SIG-M5 (cell line): ENCODE measurements around the gene MRPS23.
"Not testable (repeated sequence)": the region's sequence is repeated elsewhere in the genome, so short reads cannot be mapped to it uniquely, and the experiment has no call there.

ENCODE experiments used
- DNase-seq: peaks from one replicate; lab custom pipeline; 2025; lab: John Stamatoyannopoulos, UW

The MRPS23 gene

DNA sequence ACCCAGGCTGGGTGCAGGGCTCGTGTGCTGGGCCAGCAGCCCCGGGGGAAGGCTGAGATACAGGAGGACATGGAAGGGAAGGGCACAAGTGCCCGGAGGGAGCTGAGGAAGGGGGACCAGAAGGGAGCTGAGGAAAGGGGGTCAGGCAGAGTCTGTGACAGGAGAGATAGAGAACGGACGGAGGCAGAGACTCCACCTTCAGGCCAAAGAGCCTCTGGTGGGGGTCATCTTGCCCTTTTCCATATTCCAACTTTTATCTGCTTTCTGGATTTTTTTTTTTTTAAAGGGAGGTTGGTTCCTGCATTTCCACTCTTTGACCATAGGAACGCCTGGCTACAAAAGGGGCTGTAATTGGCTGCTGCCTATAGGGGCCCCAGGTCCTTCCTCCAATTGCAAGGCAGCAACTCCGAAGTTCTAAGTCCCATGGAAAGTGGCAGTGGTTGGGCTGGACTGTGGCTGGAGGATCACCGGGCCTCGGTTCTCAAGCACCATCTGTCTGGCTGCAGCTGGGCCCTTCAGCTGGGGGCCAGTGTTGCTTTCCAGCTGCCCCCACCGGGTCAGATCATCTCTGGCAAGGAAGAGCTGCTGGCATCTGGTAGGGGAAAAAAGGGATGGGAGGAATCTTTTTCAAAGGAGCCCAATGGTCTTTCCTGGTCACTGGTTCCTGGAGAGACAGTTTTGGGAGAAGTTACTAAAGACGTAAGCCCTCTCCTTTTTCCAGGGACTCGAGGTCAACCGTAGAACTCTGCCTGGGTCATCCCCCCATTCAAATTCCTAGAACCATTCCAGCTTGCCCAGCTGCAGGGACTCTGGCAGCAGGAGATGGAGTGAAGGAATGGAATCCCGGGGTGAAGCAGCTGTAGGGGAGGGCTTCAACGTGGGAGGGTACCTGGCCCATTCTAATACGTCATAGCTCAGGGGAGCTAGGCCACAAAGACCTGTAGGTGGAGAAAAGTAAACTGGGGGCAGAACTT, 13.1 kb upstream of the MRPS23 start:
- no peak for DNase-seq

DNA sequence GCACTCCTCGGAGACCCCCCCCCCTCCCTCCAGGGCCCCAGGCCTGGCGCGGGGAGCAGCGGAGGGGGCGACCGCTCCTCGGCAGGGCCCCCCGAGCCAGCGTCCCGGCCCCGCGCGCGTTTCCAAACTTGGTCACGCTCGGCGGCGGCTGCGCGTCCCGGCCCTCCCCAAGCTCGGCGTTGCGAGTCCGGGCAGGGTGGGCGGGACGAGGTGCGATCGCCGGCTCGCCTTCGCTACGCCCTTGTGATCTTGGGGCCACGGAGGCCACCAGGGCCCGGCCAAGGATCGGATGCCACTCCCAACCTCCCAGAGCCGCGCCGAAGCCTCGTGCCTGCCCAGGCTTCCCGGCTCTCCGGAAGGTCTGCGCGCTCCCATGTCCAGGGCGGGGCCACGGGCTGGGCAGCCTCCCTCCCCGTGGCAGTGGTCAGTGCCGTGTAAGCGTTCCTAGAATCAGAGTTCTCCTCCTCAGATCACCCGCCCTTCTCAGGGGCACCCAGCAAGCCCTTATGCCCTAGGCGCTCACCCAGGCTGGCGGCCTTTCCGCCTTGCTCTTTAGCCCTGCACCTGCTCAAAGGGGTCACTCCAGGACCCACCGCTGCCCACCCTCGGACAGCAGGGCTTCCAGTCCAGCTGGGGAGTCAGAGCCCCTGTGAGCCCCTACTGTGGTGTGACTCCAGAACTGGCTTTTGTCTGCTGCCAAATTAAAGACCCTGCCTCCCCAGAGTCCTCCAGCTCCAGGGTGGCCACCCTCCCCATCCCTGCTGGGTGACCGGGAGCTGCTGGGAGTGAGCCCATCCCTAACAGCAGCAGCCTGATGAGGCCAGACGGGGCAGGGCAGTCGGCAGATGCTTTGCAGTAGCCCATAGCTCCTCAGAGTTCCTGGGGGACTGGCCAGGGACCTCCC, 12.2 kb upstream of the MRPS23 start:
- no peak for DNase-seq

DNA sequence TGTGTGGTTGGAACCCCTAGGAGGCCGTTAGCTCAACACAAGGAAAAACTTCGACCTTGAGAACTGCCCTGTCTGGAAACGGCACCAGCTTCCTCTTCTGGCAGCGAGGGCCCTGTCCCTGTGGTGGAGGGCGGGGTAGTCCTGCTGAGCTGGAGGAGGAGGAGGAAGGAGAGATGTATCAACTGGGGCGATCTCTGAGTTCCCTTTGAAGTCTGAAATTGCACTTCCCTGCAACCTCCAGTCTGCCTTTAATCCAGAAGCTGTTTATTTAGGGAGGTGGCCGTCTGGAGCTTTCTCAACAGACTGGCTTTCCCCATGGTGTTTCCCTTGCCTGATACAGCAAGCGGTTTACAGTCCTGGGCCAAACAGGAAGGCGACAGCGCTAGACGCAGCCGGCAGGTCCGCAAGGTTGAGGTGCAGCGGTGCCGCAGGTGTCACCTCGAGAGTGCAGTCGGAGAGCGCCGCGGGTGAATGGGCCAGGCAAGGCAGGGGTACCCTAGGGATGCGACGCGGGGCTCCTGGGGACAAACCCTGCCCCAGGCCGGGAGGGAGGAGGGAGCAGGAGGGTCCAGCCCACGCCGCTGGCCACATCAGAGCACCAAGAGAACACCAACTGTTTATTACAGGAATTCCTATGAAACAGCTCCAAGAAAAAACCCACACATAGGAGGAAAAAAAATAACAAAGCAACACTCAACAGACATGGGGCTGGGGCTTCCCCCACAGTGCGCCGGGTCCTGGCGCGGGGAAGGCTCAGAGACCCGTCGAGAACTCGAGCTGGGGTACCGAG, 11.4 kb upstream of the MRPS23 start:
- DNase-seq = peak; percentile 72

DNA sequence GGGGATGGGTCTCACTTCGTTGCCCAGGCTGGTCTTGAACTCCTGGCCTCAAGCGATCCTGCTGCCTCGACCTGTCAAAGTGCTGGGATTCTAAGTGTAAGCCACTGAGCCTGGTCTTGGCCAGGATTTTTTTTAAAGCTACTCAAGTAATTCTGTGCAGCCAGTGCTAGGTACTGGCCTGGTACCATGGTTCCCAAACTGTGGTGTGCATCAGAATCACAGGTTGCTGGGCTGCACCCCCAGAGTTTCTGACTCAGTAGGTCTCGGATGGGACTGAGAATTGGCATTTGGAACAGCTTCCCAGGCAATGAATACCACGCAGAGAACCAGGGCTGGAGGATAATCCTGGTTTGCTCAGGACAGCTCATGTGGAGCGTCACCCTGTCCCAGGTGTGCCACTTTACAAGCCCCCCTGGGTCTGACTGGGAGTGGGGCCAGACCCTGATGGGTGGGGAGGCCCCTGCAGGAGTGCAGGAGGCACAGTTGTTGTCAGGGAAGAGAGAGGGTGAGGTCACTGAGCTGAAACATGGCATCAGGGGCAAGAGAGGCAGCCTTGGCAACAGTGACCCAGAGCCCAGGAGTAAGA, 10.7 kb upstream of the MRPS23 start:
- no peak for DNase-seq

DNA sequence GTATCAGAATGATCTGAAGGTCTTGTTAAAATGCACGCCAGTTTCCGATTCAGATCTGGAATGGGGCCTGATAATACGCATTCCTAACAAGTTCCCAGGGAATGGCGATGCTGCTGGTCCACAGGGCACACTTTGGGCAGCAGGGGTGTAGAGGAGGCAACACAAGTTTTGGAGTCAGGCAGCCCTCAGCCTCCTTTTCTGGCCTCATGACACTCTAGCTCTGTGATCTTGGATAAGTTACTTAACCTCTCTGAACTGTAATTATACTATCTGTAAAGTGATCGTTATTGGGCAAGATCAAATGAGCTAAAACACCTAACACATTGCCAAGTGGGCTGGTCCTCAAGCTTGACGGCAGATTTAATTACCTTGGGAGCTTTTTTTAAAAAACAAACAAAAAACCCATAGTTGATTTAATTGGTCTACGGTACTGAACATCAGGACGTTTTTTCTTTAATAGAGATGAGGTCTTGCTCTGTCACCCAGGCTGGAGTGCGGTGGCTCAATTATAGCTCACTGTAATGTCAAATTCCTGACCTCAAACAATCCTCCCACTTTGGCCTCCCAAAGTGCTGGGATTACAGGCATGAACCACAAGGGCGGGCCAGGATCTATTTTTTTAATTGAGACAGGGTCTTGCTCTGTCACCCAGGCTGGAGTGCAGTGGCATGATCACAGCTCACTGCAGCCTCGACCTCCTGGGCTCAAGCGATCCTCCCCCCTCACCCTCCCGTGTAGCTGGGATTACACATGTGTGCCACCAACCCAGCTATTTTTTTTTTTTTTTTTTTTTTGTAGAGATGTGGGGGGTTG, 10.0 kb upstream of the MRPS23 start:
- no peak for DNase-seq

DNA sequence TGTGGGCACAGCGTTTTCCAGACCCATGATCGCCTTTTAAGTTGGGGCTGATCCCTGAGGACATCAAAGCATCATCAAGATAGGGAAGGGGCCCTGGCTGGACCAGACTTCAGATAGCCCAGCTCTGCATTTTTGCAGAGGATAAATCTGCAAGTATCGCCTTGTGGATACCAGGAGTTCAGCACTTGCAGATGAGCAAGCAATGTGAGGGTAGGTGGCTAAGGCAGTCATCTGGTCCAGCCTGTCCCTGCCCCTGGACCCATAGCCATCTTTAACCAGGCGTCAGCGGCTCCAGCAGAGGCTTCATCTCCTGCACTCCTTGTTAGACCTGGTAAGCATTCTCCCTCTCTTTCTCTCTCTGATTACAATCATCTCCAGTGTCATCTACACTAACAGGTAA, 9.0 kb upstream of the MRPS23 start:
- no peak for DNase-seq

DNA sequence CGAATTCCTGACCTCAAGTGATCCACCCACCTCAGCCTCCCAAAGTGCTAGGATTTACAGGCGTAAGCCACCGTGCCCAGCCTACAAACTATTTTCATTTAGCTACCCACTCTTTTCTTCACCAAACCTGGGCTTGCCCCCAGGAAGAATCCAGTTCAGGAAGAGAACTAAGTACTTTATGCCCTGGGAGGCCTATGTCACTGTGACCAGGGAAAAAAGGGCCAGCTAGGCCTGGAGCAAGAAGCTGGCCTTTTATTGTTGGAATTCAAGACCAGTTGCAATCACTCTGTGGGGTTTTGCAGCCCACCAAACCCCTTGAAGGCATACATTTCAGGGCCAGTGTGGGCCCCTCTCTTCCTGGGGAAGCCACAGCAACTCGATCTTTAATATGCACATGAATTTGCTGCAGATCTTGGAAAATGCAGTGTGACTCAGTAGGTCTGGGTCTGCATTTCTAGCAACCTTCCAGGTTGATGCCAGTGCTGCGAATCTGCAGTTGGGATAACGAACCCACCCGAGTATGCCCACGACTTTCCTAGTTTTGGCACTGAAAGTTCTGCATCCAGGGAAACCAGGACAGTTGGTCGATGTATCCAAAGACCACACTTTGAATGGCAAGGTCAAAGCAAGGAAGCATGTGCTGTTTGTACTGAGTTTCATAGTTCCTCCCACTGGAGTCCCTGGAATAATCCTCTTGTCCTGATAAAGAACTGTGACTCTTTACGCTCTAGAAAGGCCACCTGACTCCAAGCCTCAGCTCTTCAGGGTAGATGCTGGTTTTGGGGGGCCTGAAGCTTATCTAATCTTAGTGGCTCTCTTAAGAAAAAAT, 7.2 kb upstream of the MRPS23 start:
- DNase-seq = no peak

DNA sequence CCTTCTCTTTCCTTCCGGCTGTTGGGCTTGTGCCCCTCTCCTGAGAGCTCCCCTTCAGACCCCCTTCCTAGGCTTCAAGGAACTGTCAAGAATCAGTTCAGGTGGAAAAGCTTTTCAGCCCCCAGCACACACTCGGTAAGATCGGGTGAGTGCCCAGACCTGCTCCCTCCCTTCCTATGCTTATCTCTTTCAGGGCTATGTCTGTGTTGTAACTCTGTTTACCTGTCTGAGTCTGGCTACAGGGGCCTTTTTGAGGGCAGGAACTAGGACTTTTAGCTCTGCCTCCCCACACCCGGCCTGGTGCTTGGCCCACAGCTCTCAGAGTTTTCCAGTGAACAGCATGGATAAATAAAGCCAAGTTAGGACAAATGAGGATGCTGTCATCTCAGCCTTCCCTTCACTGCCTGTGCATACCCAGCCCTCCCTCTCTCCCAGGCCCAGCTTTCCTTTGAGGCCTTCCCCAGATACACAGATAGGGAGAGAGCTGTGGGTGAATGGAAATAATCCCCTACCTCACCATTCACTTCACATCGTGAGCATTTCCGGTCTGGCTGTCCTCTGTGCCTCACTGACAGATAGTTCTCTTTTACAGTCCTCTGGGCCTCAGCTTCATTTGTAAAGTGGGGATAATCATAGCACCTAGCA, 5.7 kb upstream of the MRPS23 start:
- no peak for DNase-seq

DNA sequence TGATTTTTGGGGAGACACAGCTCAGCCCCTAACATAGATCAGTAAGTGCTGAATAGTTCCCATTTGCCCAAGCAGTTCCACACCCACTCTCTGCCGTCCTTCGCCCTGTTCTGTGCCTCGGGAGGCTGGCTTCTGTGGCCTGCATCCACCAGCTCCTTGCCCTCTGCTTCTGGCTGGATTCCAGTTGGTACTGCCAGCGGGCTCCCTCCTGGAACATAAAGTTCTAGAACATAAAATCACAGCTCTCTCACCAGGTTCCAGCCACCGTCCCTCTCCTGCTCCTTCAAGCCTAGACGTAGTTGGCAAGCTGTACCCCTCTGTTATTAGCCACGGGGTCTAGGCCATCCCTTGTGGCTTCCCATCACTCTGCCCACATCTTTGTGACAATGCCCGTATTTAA, 3.9 kb upstream of the MRPS23 start:
- DNase-seq = no peak

DNA sequence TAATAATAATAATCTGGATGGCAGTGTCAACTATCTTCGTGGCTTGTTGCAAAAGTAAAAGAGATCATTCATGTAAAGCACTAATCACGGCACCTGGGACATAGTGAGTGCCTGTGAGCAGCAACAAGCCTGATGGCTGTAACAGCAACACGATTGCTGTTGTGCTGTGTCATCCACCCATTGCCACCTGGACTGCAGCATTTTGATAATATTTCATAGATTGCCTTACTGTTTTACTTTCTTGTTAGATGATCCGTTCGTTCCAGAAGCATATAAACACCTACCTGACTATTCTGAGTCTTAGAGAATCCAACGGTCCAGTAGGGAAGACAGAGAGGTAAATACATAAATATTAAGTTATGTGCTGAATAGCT, 3.1 kb upstream of the MRPS23 start:
- DNase-seq = no peak

DNA sequence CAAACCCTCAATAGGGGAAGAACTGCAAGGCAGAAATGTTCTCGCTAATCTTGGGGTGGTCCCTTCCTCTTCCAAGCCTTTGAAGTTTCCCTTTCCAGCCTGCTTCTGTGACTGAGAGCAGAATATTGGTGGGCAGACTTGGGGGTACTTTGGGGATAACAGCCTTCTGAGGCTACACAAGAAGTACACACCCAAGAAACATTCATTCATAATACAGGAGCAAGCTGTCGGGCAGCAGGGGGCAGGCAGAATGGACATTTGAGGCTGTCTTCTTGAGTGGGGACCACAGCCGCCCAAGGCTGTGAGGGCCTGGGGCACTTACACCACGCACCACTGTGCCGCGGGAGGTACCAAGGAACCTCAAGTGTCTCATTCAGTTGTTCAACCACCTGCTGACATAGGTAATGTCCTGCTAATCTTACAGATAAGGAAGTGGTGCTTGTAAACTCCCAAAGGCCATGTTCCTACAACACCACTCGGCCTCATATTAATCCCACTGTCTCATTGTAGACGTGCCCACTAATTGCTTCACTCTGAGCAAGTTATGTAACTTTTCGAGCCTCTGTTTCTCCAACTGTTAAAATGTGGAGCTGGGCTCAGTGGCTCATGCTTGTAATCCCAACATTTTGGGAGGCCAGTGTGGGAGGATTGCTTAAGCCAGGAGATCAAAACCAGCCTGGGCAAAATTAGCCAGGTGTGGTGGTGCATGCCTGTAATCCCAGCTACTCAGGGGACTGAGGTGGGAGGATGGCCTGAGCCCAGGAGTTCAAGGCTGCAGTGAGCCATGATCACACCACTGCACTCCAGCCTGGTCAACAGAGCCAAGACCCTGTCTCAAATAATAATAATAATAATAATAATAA, 2.5 kb upstream of the MRPS23 start:
- no peak for DNase-seq

DNA sequence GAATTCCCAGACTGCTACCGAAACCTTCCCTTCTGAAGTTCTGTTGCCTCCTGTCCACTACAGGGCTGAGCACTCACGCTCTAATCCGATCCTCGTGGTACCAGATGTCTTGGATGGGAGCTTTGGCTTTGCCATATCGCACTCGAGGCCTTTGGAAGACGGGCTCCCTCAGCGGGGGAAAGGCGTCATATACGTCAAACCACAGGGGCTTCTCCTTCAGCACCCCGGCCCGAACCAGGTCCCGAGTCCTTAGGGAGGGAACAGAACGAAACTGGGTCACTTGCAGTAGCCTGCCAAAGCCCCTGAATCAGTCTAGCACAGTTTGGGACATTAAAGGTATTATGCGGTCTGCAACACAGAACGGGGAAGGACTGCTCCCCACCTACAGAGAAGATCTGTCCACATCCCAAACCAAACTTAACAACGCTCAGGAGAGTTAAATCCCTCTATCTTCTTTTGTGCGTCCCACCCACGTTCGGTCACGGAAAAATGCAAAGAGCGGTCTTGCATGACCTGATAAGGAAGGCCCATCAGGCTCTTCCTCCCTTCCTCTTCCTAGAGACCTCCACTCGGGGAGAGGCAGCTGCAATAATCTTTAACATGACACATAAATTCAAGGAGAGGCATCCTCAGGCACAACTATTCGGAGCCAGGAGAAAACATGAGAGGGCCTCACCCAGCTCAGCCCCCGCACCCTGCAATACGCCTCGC, 526 bp downstream of the MRPS23 start:
- DNase-seq = no peak

DNA sequence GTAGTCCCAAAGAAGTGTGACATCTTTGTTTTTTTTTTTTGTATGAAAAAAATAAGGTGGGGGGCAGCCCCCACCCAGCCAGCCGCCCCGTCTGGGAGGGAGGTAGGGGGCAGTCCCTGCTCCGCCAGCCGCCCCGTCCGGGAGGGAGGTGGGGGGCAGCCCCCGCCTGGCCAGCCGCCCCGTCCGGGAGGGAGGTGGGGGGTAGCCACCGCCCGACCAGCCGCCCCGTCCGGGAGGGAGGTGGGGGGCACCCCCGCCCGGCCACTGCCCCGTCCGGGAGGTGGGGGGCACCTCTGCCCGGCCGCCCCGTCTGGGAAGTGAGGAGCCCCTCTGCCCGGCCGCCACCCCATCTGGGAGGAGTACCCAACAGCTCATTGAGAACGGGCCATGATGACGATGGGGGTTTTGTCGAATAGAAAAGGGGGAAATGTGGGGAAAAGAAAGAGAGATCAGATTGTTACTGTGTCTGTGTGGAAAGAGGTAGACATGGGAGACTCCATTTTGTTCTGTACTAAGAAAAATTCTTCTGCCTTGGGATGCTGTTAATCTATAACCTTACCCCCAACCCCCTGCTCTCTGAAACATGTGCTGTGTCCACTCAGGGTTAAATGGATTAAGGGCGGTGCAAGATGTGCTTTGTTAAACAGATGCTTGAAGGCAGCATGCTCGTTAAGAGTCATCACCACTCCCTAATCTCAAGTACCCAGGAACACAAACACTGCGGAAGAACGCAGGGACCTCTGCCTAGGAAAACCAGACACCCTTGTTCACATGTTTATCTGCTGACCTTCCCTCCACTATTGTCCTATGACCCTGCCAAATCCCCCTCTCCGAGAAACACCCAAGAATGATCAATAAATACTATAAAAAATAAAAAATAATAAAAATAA, 3.5 kb downstream of the MRPS23 start:
- not testable (repeated sequence) for DNase-seq

DNA sequence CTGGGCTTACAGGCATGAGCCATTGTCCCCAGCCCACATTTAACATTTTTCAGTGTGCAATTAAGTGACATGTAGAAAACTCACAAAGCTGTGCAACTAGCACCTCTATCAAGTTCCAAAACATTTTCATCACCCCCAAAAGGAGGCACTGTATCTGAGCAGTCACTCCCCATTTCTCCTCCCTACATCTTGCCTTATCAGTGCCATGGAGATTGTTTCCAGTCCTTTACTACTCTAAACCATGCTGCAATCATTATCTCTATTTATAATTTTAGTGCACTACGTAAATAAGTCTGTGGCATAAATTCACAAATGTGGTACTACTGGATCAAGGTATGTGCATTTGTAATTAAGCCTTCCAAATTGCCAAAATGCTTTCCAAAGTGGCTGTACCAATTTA, 7.6 kb downstream of the MRPS23 start:
- DNase-seq = no peak

DNA sequence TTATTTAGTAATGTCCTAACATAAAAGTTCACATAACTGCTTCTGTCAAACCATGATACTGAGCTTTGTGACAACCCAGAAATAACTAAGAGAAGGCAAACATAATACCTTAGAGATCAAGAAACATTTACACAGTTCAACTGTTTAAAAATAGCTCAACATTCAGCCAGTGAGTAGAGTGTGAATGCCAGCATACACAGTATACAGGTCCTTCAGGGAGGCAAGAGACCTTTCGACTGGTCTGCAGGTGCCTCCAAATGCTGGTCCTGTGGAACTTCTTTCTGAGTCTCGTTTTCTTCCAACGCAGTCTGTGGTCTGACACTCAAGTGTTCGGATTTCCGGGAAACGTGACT, 10.3 kb downstream of the MRPS23 start:
- DNase-seq = no peak

DNA sequence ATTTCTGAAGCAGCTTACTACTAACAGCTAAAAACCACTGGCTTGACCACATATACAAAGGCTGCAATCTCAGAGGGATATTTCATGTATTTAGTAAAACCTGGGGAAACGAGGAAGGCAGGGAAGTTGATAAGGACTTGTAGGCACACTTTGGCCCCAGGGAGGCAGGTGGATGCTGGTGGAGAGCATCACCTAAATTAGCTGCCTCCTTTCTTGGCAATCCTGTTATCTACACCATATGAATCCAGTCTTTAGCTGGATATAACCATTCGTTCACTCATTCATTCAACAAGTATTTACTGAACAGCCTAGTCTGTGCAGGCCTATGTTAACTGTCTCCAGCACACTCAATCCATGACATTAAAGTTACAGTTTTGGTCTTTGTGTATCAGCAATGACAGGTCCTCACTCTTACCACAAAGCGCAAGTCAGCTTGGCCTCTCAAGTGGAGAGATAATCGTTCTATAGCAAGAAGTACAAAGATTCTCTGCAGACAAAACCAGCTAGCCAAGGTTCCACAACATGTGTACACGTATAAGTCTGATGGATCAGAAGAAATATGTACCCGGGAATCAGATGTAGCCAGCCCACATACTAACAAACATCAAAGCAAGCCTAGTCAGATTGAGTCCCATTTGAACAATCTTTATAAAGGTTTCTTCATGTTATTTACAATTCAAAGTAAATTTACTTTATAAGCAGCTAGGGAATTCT, 10.8 kb downstream of the MRPS23 start:
- no peak for DNase-seq
